ENCODE data around the gene SLC22A23. TPM values are rescaled to one million over a fixed set of nuclear protein-coding genes. Genes with fewer than 3 reads are reported as not detected.
A peak's percentile ranks its signal among the peaks of the same experiment; 100 is the strongest.

SLC22A23 gene
- total and polyA plus RNA-seq, 2 experiments from 2014 or later, result 2.4 to 7.3 TPM

- H3K9me3 ChIP-seq (ENCODE audit: low read depth), result no peaks in the 10 kb centered on the region
- no peak for TF ChIP-seq EZH2phosphoT487 (IDR thresholded peaks at IDR 0.05; ENCODE audit: insufficient read depth, low read depth)
- TF ChIP-seq EZH2 (IDR thresholded peaks at IDR 0.05; ENCODE audit: insufficient read depth, poor library complexity, severe bottlenecking), result no peak
- no peaks in the 10 kb centered on the region for H4K20me1 ChIP-seq (ENCODE audit: insufficient read depth)
- in situ Hi-C loops (cut with MboI), result no loop called here
- peak overlapping the region; percentile 30 for H3K4me2 ChIP-seq (ENCODE audit: unreplicated experiment)
- no peaks in the 10 kb centered on the region; the same call in 1 of the 2 replicates for H3K79me2 ChIP-seq (ENCODE audit: insufficient read depth)
- no peaks in the 10 kb centered on the region for H3K9me2 ChIP-seq (ENCODE audit: insufficient read depth)
- H2AFZ ChIP-seq, result no peak overlapping the region
- no peaks in the 10 kb centered on the region for H3K27me3 ChIP-seq (replicated peaks; ENCODE audit: insufficient read depth)
- no peak overlapping the region for H3K4me3 ChIP-seq
- H3K9ac ChIP-seq, result 0 out of 2 replicates have a peak overlapping the region, but pooled peaks have one; percentile 1
- peaks cover 19% of the 10 kb centered on the region for H3K4me1 ChIP-seq (ENCODE audit: insufficient read depth)
- H3F3A ChIP-seq (ENCODE audit: insufficient read depth), result peaks cover 24% of the 10 kb centered on the region
- DNase-seq, result peak; percentile 58
- H3K27ac ChIP-seq, result peak overlapping the region; percentile 68
- no peaks in the 10 kb centered on the region for H3K36me3 ChIP-seq (ENCODE audit: low read depth)
- WGBS, 2 experiments (ENCODE audit: low coverage in 1 of 2, low lambda C conversion rate in 2 of 2, missing lambda C conversion rate in 2 of 2), result 86 to 88% methylated on average over 11 of the region's 11 CpGs
These were observed 51.7 kb downstream of the SLC22A23 start for GRCh38 chr6:3405182-3405518.

- no peak for DNase-seq
- peaks cover 19% of the 10 kb centered on the region for H3K4me1 ChIP-seq (ENCODE audit: insufficient read depth)
- no peak for TF ChIP-seq EZH2 (IDR thresholded peaks at IDR 0.05; ENCODE audit: insufficient read depth, poor library complexity, severe bottlenecking)
- TF ChIP-seq EZH2phosphoT487 (IDR thresholded peaks at IDR 0.05; ENCODE audit: insufficient read depth, low read depth), result no peak
- no peak overlapping the region for H3K27ac ChIP-seq
- no peaks in the 10 kb centered on the region for H3K9me2 ChIP-seq (ENCODE audit: insufficient read depth)
- H3K9ac ChIP-seq, result no peak overlapping the region
- in situ Hi-C loops (cut with MboI), result no loop called here
- H3K36me3 ChIP-seq (ENCODE audit: low read depth), result no peaks in the 10 kb centered on the region
- no peaks in the 10 kb centered on the region for H3K27me3 ChIP-seq (replicated peaks; ENCODE audit: insufficient read depth)
- no peak overlapping the region for H2AFZ ChIP-seq
- 87 to 88% methylated on average over 13 of the region's 13 CpGs for whole genome bisulfite sequencing, 2 experiments (ENCODE audit: low coverage in 1 of 2, low lambda C conversion rate in 2 of 2, missing lambda C conversion rate in 2 of 2)
- H4K20me1 ChIP-seq (ENCODE audit: insufficient read depth), result no peaks in the 10 kb centered on the region
- no peaks in the 10 kb centered on the region for H3K9me3 ChIP-seq (ENCODE audit: low read depth)
- no peak overlapping the region for H3K4me3 ChIP-seq
- no peaks in the 10 kb centered on the region; the same call in 1 of the 2 replicates for H3K79me2 ChIP-seq (ENCODE audit: insufficient read depth)
- H3F3A ChIP-seq (ENCODE audit: insufficient read depth), result peaks cover 24% of the 10 kb centered on the region
- no peak overlapping the region for H3K4me2 ChIP-seq (ENCODE audit: unreplicated experiment)
These were observed 53.3 kb downstream of the SLC22A23 start for GRCh38 chr6:3403238-3404173.

DNA sequence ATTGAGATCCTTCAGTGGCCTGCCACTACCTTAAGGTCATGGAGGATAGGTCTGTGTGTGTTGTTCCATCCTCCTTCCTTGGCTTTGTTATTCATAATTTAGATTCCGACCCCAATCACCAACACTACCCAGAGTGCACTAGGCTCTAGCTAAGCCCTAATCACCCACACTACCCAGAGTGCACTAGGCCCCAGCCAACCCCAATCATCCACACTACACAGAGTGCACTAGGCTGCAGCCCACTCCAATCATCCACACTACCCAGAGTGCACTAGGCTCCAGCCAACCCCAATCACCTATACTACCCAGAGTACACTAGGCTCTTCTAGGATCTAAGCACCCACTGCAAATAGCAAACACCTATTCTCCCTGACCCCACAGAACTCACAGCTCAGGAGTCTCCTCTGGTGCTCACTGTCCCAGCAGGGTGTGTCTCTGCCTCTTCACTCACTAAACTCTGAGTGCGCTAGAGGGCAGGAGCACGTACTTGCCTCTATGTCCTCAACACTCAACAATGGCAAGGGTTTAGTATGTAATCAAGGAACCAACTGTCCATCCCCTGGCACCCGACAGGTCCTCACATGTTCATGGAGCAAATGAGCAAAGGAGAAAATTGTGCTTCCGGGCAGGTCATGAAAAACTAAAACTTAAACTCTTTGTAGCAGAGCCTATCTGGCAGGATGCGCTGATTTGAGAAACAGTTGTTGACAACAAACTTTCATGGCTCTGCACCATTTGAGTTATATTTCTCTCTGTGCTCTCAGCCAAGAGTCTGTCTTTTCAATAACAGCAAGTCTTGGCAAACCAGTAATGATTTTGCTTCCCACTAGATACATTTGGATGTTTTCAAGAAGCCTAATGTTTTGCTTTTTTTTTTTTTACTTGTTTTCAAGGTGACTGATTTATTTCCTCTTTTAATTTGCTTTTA, 54.3 kb downstream of the SLC22A23 start:
- no peaks in the 10 kb centered on the region for H3K9me3 ChIP-seq (ENCODE audit: low read depth)
- no peak for DNase-seq
- no peak overlapping the region for H3K4me2 ChIP-seq (ENCODE audit: unreplicated experiment)
- no peaks in the 10 kb centered on the region for H3K27me3 ChIP-seq (replicated peaks; ENCODE audit: insufficient read depth)
- H3F3A ChIP-seq (ENCODE audit: insufficient read depth), result peaks cover 22% of the 10 kb centered on the region
- H3K79me2 ChIP-seq (ENCODE audit: insufficient read depth), result no peaks in the 10 kb centered on the region; the same call in 1 of the 2 replicates
- no peak overlapping the region for H3K4me3 ChIP-seq
- H2AFZ ChIP-seq, result no peak overlapping the region
- in situ Hi-C loops (cut with MboI), result no loop called here
- WGBS, 2 experiments (ENCODE audit: low coverage in 1 of 2, low lambda C conversion rate in 2 of 2, missing lambda C conversion rate in 2 of 2), result 65 to 69% methylated on average over 6 of the region's 6 CpGs
- H3K27ac ChIP-seq, result no peak overlapping the region
- TF ChIP-seq EZH2phosphoT487 (IDR thresholded peaks at IDR 0.05; ENCODE audit: insufficient read depth, low read depth) (no peak), EZH2 (IDR thresholded peaks at IDR 0.05; ENCODE audit: insufficient read depth, poor library complexity, severe bottlenecking) (no peak)
- H4K20me1 ChIP-seq (ENCODE audit: insufficient read depth), result no peaks in the 10 kb centered on the region
- no peak overlapping the region for H3K9ac ChIP-seq
- H3K4me1 ChIP-seq (ENCODE audit: insufficient read depth), result peaks cover 19% of the 10 kb centered on the region
- H3K9me2 ChIP-seq (ENCODE audit: insufficient read depth), result no peaks in the 10 kb centered on the region
- H3K36me3 ChIP-seq (ENCODE audit: low read depth), result no peaks in the 10 kb centered on the region

DNA sequence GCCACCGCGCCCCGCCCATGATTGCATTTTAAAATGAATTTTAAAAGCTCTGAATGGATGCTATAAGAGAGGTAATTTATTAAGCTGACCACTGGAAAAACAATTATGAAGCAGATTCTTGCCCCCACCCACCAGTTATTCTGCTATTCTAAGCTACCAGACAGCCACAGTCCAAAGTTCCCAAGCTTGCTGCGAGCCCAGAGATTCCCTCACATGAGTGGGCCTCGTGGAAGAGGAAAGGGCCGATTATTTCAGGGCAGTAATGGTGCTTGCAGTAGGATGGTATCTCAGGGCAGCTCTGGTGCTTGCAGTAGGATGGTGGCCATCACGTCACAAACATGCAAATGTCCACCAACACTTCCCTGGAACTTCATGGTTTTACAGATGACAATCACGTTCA, 56.7 kb downstream of the SLC22A23 start:
- no peaks in the 10 kb centered on the region for H3K9me3 ChIP-seq (ENCODE audit: low read depth)
- TF ChIP-seq EZH2phosphoT487 (IDR thresholded peaks at IDR 0.05; ENCODE audit: insufficient read depth, low read depth) (no peak), EZH2 (IDR thresholded peaks at IDR 0.05; ENCODE audit: insufficient read depth, poor library complexity, severe bottlenecking) (no peak)
- no peak overlapping the region for H3K4me3 ChIP-seq
- no peaks in the 10 kb centered on the region for H3K79me2 ChIP-seq (ENCODE audit: insufficient read depth)
- H3K9ac ChIP-seq, result no peak overlapping the region
- H3K4me2 ChIP-seq (ENCODE audit: unreplicated experiment), result no peak overlapping the region
- no peaks in the 10 kb centered on the region for H3F3A ChIP-seq (ENCODE audit: insufficient read depth)
- no peaks in the 10 kb centered on the region for H4K20me1 ChIP-seq (ENCODE audit: insufficient read depth)
- WGBS, 2 experiments (ENCODE audit: low coverage in 1 of 2, low lambda C conversion rate in 2 of 2, missing lambda C conversion rate in 2 of 2), result 92 to 93% methylated on average over 8 of the region's 8 CpGs
- no peaks in the 10 kb centered on the region for H3K27me3 ChIP-seq (replicated peaks; ENCODE audit: insufficient read depth)
- DNase-seq, result no peak
- no peak overlapping the region for H2AFZ ChIP-seq
- no peaks in the 10 kb centered on the region for H3K9me2 ChIP-seq (ENCODE audit: insufficient read depth)
- in situ Hi-C loops (cut with MboI), result no loop called here
- no peak overlapping the region for H3K27ac ChIP-seq
- H3K36me3 ChIP-seq (ENCODE audit: low read depth), result no peaks in the 10 kb centered on the region
- H3K4me1 ChIP-seq (ENCODE audit: insufficient read depth), result peaks cover 4% of the 10 kb centered on the region
